Activated naive CD4-positive, alpha-beta T cell treated with anti-CD3 and anti-CD28 coated beads, Interleukin-2, amount 50 U/mL, for 72 hours (primary cell): ENCODE data around the gene CFAP73. TPM values are rescaled to one million over a fixed set of nuclear protein-coding genes. Genes with fewer than 3 reads are reported as not detected.
"Not testable (repeated sequence)": the region's sequence is repeated elsewhere in the genome, so short reads cannot be mapped to it uniquely, and the experiment has no call there.

ENCODE experiments used
- ATAC-seq, 2 donors: fragments of 150-1000 bp; cut with Tn5 transposase; 2 replicates each; pipeline ENCODE4 v1.10.0; 2021; ENCODE audit warnings: mild to moderate bottlenecking in 2 of 2, moderate library complexity in 2 of 2
- DNase-seq, 2 donors: peaks; one replicate each; pipeline ENCODE4 v3.0.0; 2021 to 2022; ENCODE audit warnings: low spot score in 2 of 2
- H3K27ac Mint-ChIP-seq, 2 donors: one replicate each; pipeline ENCODE4 v1.8.0; 2022; ENCODE audit warnings: mild to moderate bottlenecking in 2 of 2, mixed read lengths in 2 of 2
- H3K36me3 Mint-ChIP-seq, 2 donors: one replicate each; pipeline ENCODE4 v1.8.0; 2022; ENCODE audit warnings: mixed read lengths in 2 of 2
- H3K9me3 Mint-ChIP-seq, 2 donors: one replicate each; pipeline ENCODE4 v1.8.0; 2022; ENCODE audit warnings: mixed read lengths in 2 of 2
- total RNA-seq, 2 donors: library from RNA; stranded (reverse); gene quantifications; one replicate each; pipeline ENCODE4 v1.2.3, GENCODE V29; 2022

The CFAP73 gene
- total RNA-seq, 2 donors from 2014 or later = 0.45 to 0.98 TPM

GRCh38 chr12:113135178-113136127 lies 14.1 kb upstream of the CFAP73 start, which contains the start of gene RASAL1:
RASAL1 (minus strand) TSS chr12:113135761; CDS start chr12:113135462, 299 bp downstream.
- no peaks in the 10 kb centered on the region for H3K9me3 Mint-ChIP-seq
- ATAC-seq (peak; percentile 86 to 96), DNase-seq (peak; percentile 81 to 98)
- no peaks in the 10 kb centered on the region for H3K36me3 Mint-ChIP-seq
- H3K27ac Mint-ChIP-seq = peak within 1 kb of the TSS; percentile 82 to 87

GRCh38 chr12:113136128-113136989 lies 13.2 kb upstream of the CFAP73 start:
- Mint-ChIP-seq H3K9me3 (no peaks in the 10 kb centered on the region), H3K36me3 (no peaks in the 10 kb centered on the region), H3K27ac (peak overlapping the region; percentile 82 to 87)
- DNase-seq (peak; percentile 62 to 68), ATAC-seq (peak; percentile 60 to 77)

- H3K9me3 Mint-ChIP-seq = no peaks in the 10 kb centered on the region
- no peaks in the 10 kb centered on the region for H3K36me3 Mint-ChIP-seq
- peak overlapping the region in 1 of 2 donors; percentile 82 for H3K27ac Mint-ChIP-seq
- no peak for ATAC-seq
- no peak for DNase-seq
Measured at GRCh38 chr12:113136990-113137511, 12.5 kb upstream of the CFAP73 start.

- DNase-seq (no peak), ATAC-seq (no peak)
- no peaks in the 10 kb centered on the region for H3K36me3 Mint-ChIP-seq
- no peaks in the 10 kb centered on the region for H3K9me3 Mint-ChIP-seq
- peak overlapping the region in 1 of 2 donors; percentile 53 for H3K27ac Mint-ChIP-seq
Measured at GRCh38 chr12:113137861-113138783, 11.4 kb upstream of the CFAP73 start.

- Mint-ChIP-seq H3K9me3 (no peaks in the 10 kb centered on the region), H3K27ac (peak overlapping the region in 1 of 2 donors; percentile 30)
- no peak for ATAC-seq
Measured at GRCh38 chr12:113138826-113139225, 10.7 kb upstream of the CFAP73 start.

GRCh38 chr12:113140706-113141105 lies 8.8 kb upstream of the CFAP73 start:
- Mint-ChIP-seq H3K36me3 (no peaks in the 10 kb centered on the region), H3K27ac (no peak overlapping the region), H3K9me3 (no peaks in the 10 kb centered on the region)
- DNase-seq = no peak
- no peak for ATAC-seq

More at GRCh38 chr12:113138826-113139225, 10.7 kb upstream of the CFAP73 start:
- DNase-seq = no peak
- H3K36me3 Mint-ChIP-seq = no peaks in the 10 kb centered on the region

GRCh38 chr12:113141716-113142115 lies 7.8 kb upstream of the CFAP73 start:
- H3K36me3 Mint-ChIP-seq, DNase-seq, ATAC-seq, H3K9me3 Mint-ChIP-seq: not testable (repeated sequence)
- peak overlapping the region; percentile 66 to 78 for H3K27ac Mint-ChIP-seq

- no peaks in the 10 kb centered on the region for H3K9me3 Mint-ChIP-seq
- DNase-seq (no peak), ATAC-seq (peak; percentile 68 to 95)
- H3K36me3 Mint-ChIP-seq = no peaks in the 10 kb centered on the region
- H3K27ac Mint-ChIP-seq = peak overlapping the region; percentile 66 to 78
Measured at GRCh38 chr12:113142173-113142885, 7.2 kb upstream of the CFAP73 start.

- DNase-seq (no peak), ATAC-seq (no peak)
- Mint-ChIP-seq H3K9me3 (no peaks in the 10 kb centered on the region), H3K27ac (peak overlapping the region in 1 of 2 donors; percentile 78), H3K36me3 (no peaks in the 10 kb centered on the region)
Measured at GRCh38 chr12:113142886-113143332, 6.6 kb upstream of the CFAP73 start.

GRCh38 chr12:113143959-113144358 lies 5.6 kb upstream of the CFAP73 start:
- DNase-seq (no peak), ATAC-seq (no peak)
- H3K36me3 Mint-ChIP-seq = no peaks in the 10 kb centered on the region
- H3K27ac Mint-ChIP-seq = no peak overlapping the region
- H3K9me3 Mint-ChIP-seq = no peaks in the 10 kb centered on the region

GRCh38 chr12:113144806-113145205 lies 4.7 kb upstream of the CFAP73 start:
- H3K9me3 Mint-ChIP-seq = no peaks in the 10 kb centered on the region
- no peak for DNase-seq
- H3K27ac Mint-ChIP-seq = no peak overlapping the region
- no peak for ATAC-seq
- H3K36me3 Mint-ChIP-seq = no peaks in the 10 kb centered on the region

- ATAC-seq (no peak), DNase-seq (no peak)
- Mint-ChIP-seq H3K36me3 (no peaks in the 10 kb centered on the region), H3K9me3 (no peaks in the 10 kb centered on the region), H3K27ac (peak overlapping the region in 1 of 2 donors; percentile 55)
Measured at GRCh38 chr12:113145720-113146551, 3.6 kb upstream of the CFAP73 start.

- H3K36me3 Mint-ChIP-seq = no peaks in the 10 kb centered on the region
Measured at GRCh38 chr12:113146999-113147398, 2.5 kb upstream of the CFAP73 start.

GRCh38 chr12:113151655-113152054 lies 2.1 kb downstream of the CFAP73 start:
- no peaks in the 10 kb centered on the region for H3K36me3 Mint-ChIP-seq

More at GRCh38 chr12:113146999-113147398, 2.5 kb upstream of the CFAP73 start:
- Mint-ChIP-seq H3K27ac (no peak overlapping the region), H3K9me3 (no peaks in the 10 kb centered on the region)
- DNase-seq (no peak), ATAC-seq (no peak)

More at GRCh38 chr12:113151655-113152054, 2.1 kb downstream of the CFAP73 start:
- no peaks in the 10 kb centered on the region for H3K9me3 Mint-ChIP-seq
- H3K27ac Mint-ChIP-seq = peak overlapping the region in 1 of 2 donors; percentile 3
- DNase-seq (no peak), ATAC-seq (no peak)
